T-helper 2 cell treated with Interferon-gamma antibody and Interleukin-4, amounts not matched to agents 5 μg/mL and 100 μg/mL, for 36 hours (primary cell): Measurements from ENCODE around the gene ADIPOQ.
"Not testable (repeated sequence)": the region's sequence is repeated elsewhere in the genome, so short reads cannot be mapped to it uniquely, and the experiment has no call there.

Experiments
- DNase-seq: peaks from one replicate; pipeline ENCODE4 v3.0.0; 2021; ENCODE audit warnings: low spot score
- H3K27ac Mint-ChIP-seq: one replicate; pipeline ENCODE4 v1.8.0; 2021; ENCODE audit warnings: mild to moderate bottlenecking, mixed read lengths
- H3K27me3 Mint-ChIP-seq: one replicate; pipeline ENCODE4 v1.8.0; 2021; ENCODE audit warnings: low read depth, mixed read lengths
- H3K36me3 Mint-ChIP-seq: one replicate; pipeline ENCODE4 v1.8.0; 2021; ENCODE audit warnings: low read depth, mixed read lengths
- H3K4me1 Mint-ChIP-seq: one replicate; pipeline ENCODE4 v1.8.0; 2021; ENCODE audit warnings: low read depth, mixed read lengths
- H3K4me3 Mint-ChIP-seq: one replicate; pipeline ENCODE4 v1.8.0; 2022; ENCODE audit warnings: mild to moderate bottlenecking, moderate library complexity, mixed read lengths
- H3K9me3 Mint-ChIP-seq: one replicate; pipeline ENCODE4 v1.8.0; 2021; ENCODE audit warnings: mixed read lengths

ADIPOQ gene

DNA sequence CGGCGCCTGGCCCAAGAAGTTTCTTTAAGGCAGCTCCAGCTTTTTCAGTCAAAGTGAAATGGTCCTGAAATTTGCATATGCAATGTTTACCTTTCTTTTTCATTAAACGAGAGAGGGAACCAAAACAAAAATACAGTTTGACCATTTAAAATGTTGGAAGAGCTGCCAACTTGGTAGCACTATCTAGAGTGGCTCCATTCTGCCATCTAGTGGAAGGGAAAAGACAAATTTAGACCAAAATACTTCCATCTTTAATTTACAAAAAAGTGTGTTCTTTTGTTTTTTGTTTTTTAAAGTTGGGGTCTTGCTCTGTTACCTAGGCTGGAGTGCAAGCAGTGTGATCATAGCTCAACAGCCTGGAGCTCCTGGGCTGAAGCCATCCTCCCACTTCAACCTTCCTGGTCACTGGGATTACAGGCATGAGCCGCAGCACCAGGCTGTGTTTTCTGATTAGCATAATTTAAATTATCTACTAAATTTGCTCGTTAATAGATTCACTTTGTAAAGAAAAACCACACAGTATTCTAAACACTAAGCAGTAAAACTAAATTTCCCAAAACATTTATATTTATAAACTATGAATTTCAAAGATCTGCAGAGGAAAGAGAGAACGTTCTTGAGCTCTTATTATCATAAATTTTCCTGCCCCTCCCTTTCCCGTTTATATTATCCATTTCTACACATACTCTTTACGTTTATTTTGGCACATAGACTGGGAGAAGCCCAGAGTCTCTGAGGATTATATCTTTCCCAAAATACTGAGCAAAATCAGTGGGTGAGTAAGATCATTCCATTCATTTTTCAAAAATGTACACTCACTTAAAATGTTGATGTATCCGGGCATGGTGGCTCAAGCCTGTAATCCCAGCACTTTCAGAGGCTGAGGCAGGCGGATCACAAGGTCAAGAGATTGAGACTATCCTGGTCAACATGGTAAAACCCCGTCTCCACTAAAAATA, 20.8 kb upstream of the ADIPOQ start:
- Mint-ChIP-seq H3K27me3 (peaks cover 2% of the 10 kb centered on the region), H3K4me3 (no peak overlapping the region)
- no peak for DNase-seq

DNA sequence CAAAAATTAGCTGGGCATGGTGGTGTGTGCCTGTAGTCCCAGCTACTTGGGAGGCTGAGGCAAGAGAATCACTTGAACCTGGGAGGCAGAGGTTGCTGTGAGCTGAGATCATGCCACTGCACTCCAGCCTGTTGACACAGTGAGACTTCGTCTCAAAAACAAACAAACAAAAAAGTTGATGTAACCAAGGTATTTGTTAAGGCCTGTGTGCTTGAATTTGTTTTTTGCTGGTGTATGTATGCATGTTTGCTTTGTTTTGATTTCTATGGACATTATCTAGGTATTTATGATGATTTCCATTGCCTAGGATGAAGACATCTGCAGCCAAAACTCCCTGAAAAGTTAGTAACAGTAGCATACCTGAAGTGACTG, 20.1 kb upstream of the ADIPOQ start:
- peaks cover 17% of the 10 kb centered on the region for H3K4me1 Mint-ChIP-seq
- not testable (repeated sequence) for H3K27me3 Mint-ChIP-seq, DNase-seq, H3K27ac Mint-ChIP-seq, H3K9me3 Mint-ChIP-seq, H3K36me3 Mint-ChIP-seq, H3K4me3 Mint-ChIP-seq

More for the DNA sequence above, 20.8 kb upstream of the ADIPOQ start:
- no peaks in the 10 kb centered on the region for H3K36me3 Mint-ChIP-seq
- no peak overlapping the region for H3K27ac Mint-ChIP-seq
- H3K9me3 Mint-ChIP-seq: no peaks in the 10 kb centered on the region
- peaks cover 17% of the 10 kb centered on the region for H3K4me1 Mint-ChIP-seq

DNA sequence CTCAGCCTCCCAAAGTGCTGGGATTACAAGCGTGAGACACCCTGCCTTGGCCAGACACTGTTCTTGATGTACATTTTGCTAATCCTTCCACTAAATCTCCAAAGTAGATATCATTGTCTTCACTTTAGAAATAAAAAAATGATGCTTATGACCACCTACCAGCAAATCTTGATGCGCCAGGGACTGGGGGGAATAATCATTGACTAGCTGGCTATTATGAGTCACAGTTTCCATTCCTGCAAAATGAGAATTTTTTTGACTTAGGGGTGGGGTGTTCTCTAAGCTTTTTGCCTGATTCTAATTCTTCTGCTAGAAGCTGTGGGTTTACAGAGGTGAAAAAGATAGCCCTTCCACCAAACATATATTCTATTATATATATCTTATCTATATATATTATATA, 19.1 kb upstream of the ADIPOQ start:
- Mint-ChIP-seq H3K4me3 (no peak overlapping the region), H3K4me1 (peaks cover 22% of the 10 kb centered on the region), H3K27me3 (peaks cover 6% of the 10 kb centered on the region), H3K36me3 (no peaks in the 10 kb centered on the region), H3K27ac (no peak overlapping the region), H3K9me3 (no peaks in the 10 kb centered on the region)
- no peak for DNase-seq

DNA sequence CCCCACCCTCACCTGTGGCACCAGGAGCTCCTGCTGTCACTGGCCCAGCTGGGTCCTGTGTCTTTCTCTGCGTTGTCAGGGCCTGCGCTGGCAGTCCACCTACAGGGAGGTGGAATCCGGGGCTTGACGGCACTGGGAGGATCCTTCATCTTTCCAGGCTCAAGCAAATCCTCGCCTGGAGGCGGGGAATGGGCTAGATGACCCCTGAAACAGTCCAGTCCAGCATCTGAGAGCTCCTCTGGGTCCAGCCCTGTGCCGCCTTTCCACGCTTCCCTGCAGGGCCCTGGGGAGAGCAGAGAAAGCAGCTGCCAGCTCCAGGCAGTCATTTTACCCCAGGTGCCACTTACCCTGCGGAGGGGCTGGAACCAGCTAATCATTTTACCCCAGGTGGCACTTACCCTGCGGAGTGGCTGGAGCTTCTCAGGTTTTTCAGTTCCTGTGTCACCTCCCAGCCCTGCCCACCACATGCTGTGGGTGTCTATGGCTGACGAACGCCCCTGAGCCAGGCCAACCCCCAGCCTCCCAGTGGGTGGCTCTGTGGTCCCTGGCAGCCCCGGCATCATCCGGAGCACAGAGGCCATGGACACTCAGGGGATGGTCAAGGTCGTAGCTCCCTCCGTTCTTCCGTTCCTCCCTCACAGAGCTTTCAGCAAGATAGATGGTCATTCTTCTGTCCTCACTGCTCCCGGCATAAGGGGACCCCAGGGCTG, 17.9 kb upstream of the ADIPOQ start:
- no peak overlapping the region for H3K27ac Mint-ChIP-seq
- DNase-seq: no peak
- H3K36me3 Mint-ChIP-seq: no peaks in the 10 kb centered on the region
- no peaks in the 10 kb centered on the region for H3K9me3 Mint-ChIP-seq
- H3K27me3 Mint-ChIP-seq: peaks cover 18% of the 10 kb centered on the region
- no peak overlapping the region for H3K4me3 Mint-ChIP-seq
- H3K4me1 Mint-ChIP-seq: peaks cover 22% of the 10 kb centered on the region

DNA sequence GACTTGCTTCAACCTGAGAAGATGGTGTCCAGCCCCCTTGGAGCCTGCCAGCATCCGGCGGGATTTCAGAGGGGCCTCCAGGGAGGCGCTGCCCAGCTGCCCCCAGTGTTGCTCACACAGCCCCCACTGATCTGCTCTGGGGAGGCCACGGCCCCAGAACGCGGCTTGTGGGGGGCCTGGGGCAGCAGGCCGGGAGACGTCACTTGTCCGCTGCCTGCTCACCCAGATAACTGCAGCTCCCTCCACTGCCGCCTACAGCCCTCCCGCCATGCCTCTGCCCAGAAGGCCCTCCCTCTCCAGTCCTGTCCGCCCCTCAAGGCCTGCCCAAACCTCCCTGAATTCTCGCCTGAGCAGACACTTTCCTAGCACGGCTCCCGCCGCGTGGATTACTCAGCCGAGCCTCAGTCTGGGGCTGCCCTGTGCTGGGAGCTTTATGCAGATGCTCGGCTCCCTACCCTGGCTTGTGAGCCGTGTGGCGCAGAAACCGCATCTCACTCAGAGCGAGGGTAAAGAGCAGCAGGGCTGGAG, 17.2 kb upstream of the ADIPOQ start:
- peaks cover 22% of the 10 kb centered on the region for H3K4me1 Mint-ChIP-seq
- peak overlapping the region; percentile 22 for H3K27ac Mint-ChIP-seq
- DNase-seq: peak; percentile 42
- H3K4me3 Mint-ChIP-seq: peak overlapping the region; percentile 83
- peaks cover 25% of the 10 kb centered on the region for H3K27me3 Mint-ChIP-seq
- H3K9me3 Mint-ChIP-seq: no peaks in the 10 kb centered on the region
- H3K36me3 Mint-ChIP-seq: no peaks in the 10 kb centered on the region

DNA sequence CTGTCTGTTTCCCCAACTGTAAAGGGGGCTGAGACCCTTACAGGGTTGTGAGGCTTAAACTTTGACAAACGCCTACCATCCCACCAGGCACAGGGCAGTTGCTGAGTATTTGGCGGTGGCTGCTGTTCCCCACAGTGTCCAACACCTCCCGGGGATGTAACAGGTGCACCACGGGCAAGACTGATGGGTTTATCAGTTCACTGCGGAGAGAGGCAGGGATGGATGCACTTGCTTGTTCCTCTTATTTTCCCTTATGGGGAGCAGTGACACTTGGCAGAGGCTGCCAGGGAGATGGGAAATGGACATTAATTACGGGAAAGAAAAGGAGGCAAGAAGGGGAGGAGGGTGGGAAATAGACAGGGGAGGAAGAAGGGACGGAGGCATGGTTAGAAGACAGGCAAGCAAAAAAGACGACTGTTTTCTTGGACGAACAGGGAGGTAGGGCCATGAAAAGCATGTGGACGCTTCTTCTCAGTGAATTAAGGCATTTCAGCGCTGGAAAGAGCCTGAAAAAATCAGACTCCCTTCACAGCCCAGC, 16.6 kb upstream of the ADIPOQ start:
- H3K4me1 Mint-ChIP-seq: peaks cover 22% of the 10 kb centered on the region
- H3K27me3 Mint-ChIP-seq: peaks cover 30% of the 10 kb centered on the region
- H3K36me3 Mint-ChIP-seq: no peaks in the 10 kb centered on the region
- DNase-seq: no peak
- H3K4me3 Mint-ChIP-seq: peak overlapping the region; percentile 83
- H3K9me3 Mint-ChIP-seq: no peaks in the 10 kb centered on the region
- H3K27ac Mint-ChIP-seq: peak overlapping the region; percentile 17

DNA sequence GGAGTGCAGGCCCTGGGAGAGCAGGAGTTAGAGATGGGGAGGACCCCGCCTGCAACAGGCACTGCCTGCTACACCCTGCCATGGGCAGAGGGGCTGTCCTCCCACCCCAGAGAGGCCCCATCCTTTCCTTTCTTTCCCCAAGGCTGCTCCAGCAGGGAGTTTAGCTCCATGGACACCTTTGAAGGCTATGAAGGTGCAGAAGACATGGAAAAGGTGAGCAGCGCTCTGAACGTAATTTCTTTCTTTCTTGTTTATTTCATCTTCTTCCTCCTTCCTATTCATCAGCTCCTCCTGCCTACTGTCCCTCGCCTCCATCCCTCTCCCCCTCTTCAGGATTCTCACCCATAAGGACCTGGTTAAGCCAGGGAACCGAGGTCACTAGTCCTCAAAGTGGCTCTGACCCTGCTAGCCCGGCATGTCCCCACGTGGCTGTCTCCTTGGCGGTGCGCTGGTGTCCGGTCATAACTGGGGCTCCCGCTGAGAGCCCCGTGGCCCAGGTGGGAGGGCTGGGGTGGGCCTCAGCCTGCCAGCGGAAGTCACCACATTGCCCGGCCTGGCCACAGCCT, 16.0 kb upstream of the ADIPOQ start:
- Mint-ChIP-seq H3K9me3 (no peaks in the 10 kb centered on the region), H3K36me3 (no peaks in the 10 kb centered on the region), H3K27me3 (peaks cover 36% of the 10 kb centered on the region), H3K4me1 (peaks cover 22% of the 10 kb centered on the region), H3K4me3 (peak overlapping the region; percentile 83), H3K27ac (peak overlapping the region; percentile 39)
- DNase-seq: no peak

DNA sequence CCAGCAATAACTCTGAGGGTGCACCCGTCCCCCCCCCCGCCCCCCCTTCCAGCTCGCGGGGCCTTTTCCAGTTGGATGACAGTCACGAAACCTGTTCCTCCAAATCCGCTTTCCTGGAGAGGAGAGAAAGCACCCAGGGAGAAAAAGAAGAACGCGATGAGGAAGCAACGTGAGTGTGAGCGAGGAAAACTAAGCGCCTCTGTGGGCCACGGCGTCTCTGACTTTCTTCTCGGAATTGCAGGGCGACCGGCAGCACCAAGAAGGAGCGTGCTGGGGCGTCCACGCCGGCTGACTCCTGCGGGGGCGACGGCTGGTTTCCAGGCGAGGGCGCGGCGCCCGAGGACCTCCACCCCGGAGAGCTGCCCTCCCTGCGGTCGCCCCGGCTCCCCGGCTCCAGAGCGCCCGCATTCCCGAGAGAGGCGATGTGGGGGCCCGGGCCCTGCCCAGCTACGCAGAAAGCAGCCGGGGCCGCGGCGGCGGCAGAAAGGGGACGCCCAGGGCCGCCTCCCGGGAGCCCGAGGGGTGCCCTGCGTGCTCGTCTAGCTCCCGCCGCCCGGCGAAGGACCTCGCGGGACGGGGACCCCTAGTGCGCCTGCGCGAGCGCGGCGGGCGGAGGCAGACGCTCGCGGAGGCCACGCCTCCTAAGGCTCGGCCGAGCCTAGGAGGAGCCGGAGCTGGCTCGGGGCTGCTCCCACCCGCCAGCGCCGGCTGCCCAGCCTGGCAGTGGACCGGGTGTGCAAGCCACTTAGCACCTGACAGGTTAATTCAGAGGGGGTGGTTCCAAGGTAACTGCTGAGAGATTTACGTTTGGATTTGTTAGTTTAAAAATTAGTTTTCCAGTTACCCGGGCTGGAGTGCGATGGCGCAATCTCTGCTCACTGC, 15.3 kb upstream of the ADIPOQ start:
- H3K9me3 Mint-ChIP-seq: no peaks in the 10 kb centered on the region
- H3K4me3 Mint-ChIP-seq: peak overlapping the region; percentile 83
- peak; percentile 90 for DNase-seq
- peak overlapping the region; percentile 39 for H3K27ac Mint-ChIP-seq
- peaks cover 43% of the 10 kb centered on the region for H3K27me3 Mint-ChIP-seq
- no peaks in the 10 kb centered on the region for H3K36me3 Mint-ChIP-seq
- H3K4me1 Mint-ChIP-seq: peaks cover 22% of the 10 kb centered on the region

DNA sequence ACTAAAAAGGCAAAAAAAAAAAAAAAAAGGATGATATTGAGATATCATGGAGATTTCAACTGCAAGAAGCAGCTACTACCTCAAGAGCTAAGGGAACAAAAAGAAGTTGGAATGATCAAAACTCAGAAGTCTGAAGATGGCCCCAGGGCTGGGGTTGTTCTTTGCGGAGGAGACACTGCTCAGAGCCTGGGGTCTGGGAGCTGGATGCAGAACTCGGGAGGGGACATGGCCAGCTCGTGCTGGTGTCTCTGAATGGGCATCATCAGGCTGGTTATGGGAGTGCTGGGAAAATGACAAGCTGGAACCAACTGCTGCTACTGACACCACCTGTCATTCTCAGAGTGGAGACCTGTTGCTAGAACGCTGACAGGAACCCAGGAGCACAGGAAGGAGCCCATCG, 14.2 kb upstream of the ADIPOQ start:
- Mint-ChIP-seq H3K27ac (no peak overlapping the region), H3K4me3 (peak overlapping the region; percentile 27), H3K9me3 (no peaks in the 10 kb centered on the region), H3K36me3 (no peaks in the 10 kb centered on the region), H3K27me3 (peaks cover 52% of the 10 kb centered on the region), H3K4me1 (peaks cover 22% of the 10 kb centered on the region)
- DNase-seq: no peak

DNA sequence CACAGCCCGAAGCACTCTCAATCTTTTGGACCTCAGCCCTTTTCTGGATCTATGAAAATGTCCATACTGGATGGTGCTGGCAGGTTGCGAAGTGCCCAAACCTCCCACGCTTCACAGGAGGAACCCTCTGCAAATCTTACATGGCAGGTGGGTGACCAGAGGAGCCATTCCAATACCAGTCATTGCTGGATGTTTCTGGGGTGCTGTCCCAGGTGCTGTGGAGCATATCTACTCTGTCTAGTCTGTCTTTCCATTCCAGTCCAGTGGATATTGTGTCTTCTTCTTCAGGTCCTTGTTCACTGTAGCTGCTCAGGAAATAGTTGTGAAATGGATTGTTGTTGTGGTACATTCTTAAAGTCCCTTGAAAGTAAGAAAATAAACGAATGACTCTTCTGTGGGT, 10.7 kb upstream of the ADIPOQ start:
- H3K4me3 Mint-ChIP-seq: no peak overlapping the region
- H3K27ac Mint-ChIP-seq: no peak overlapping the region
- peaks cover 9% of the 10 kb centered on the region for H3K4me1 Mint-ChIP-seq
- H3K36me3 Mint-ChIP-seq: no peaks in the 10 kb centered on the region
- no peaks in the 10 kb centered on the region for H3K9me3 Mint-ChIP-seq
- H3K27me3 Mint-ChIP-seq: peaks cover 67% of the 10 kb centered on the region
- no peak for DNase-seq

DNA sequence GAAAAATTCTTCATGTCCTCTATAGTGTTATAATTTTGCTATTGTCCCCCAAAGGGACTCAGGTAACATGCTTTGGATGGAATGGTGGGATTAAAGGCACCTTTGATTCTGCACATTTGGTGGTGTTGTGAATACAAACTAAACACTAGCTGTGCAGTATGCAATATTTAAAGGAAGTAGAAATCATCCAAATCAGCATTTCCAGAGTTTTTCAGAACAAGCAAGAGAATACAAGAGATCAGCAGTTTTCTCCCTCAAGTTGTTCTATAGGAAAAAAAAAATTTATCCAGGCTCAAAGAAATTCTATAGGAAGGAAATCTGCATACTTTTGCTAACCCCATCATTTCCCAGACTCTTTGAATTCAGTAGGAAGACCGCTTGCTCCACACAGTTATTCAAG, 10.2 kb upstream of the ADIPOQ start:
- Mint-ChIP-seq H3K27me3 (peaks cover 67% of the 10 kb centered on the region), H3K9me3 (no peaks in the 10 kb centered on the region), H3K27ac (no peak overlapping the region), H3K4me3 (no peak overlapping the region), H3K4me1 (peaks cover 9% of the 10 kb centered on the region), H3K36me3 (no peaks in the 10 kb centered on the region)
- DNase-seq: no peak

DNA sequence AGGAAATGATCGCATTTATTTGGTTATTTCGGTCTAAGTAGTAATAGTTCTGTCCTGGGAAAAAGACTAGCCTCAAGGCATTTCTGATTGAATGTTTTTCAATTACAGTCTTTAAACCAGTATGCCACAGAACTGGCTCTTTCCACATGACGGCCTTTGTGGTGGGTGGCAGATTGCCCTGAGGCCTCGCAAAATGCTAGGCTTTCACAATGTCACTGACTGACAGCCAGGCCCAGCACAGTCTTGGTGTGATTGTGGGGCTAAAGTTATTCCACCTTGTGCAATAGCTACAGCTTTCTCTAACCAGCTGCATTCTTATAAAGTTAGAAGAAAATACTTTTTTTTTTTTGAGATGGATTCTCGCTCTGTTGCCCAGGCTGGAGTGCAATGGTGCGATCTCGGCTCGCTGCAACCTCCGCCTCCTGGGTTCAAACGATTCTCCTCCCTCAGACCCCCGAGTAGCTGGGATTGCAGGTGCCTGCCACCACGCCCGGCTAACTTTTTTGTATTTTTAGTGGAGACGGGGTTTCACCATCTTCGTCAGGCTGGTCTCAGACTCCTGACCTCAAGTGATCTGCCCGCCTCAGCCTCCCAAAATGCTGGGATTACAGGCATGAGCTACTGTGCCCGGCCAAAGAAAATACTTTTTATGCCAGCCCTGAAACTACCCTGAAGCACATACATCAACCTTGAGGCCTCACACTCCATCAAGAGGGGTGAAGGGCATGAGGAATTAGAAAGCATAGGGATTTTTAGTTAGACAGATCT, 2.5 kb upstream of the ADIPOQ start:
- Mint-ChIP-seq H3K27ac (no peak overlapping the region), H3K4me1 (no peaks in the 10 kb centered on the region), H3K27me3 (peaks cover 14% of the 10 kb centered on the region), H3K36me3 (no peaks in the 10 kb centered on the region), H3K9me3 (no peaks in the 10 kb centered on the region), H3K4me3 (no peak overlapping the region)
- no peak for DNase-seq
